ENCODE results near the gene KRT25.

The KRT25 gene

GRCh38 chr17:40782450-40782849 is 27.3 kb upstream of the KRT25 start, which contains the start of gene KRT27:
Gene KRT27, minus strand, starts transcription at chr17:40782550. Its CDS starts 57 bp downstream, at chr17:40782493.
- H3K27me3 ChIP-seq (ENCODE audit: control insufficient read depth, insufficient read depth, low read length), result peaks cover 59% of the 10 kb centered on the region
- no peaks in the 10 kb centered on the region for H3K9me3 ChIP-seq (replicated peaks; ENCODE audit: low read length)
- no peak within 1 kb of the TSS for H3K9ac ChIP-seq (ENCODE audit: low read depth, low read length)
- H3K4me2 ChIP-seq (ENCODE audit: low read length), result no peak within 1 kb of the TSS
- no peak within 1 kb of the TSS for H3K4me3 ChIP-seq (ENCODE audit: low read length)
- no peaks in the 10 kb centered on the region for H3K36me3 ChIP-seq (ENCODE audit: insufficient read depth, low read length)
- H3K4me1 ChIP-seq (ENCODE audit: control insufficient read depth, insufficient read depth, low read length), result no peaks in the 10 kb centered on the region

GRCh38 chr17:40779181-40779909 is 24.2 kb upstream of the KRT25 start:
- Histone ChIP-seq H3K4me2 (ENCODE audit: low read length) (peak overlapping the region; percentile 33), H3K9ac (ENCODE audit: low read depth, low read length) (no peak overlapping the region), H3K36me3 (ENCODE audit: insufficient read depth, low read length) (no peaks in the 10 kb centered on the region), H3K4me3 (ENCODE audit: low read length) (no peak overlapping the region), H3K9me3 (replicated peaks; ENCODE audit: low read length) (no peaks in the 10 kb centered on the region), H3K4me1 (ENCODE audit: control insufficient read depth, insufficient read depth, low read length) (no peaks in the 10 kb centered on the region), H3K27me3 (ENCODE audit: control insufficient read depth, insufficient read depth, low read length) (peaks cover 66% of the 10 kb centered on the region)

- Histone ChIP-seq H3K9ac (ENCODE audit: low read depth, low read length) (no peak overlapping the region), H3K9me3 (replicated peaks; ENCODE audit: low read length) (no peaks in the 10 kb centered on the region), H3K27me3 (ENCODE audit: control insufficient read depth, insufficient read depth, low read length) (peaks cover 74% of the 10 kb centered on the region), H3K4me1 (ENCODE audit: control insufficient read depth, insufficient read depth, low read length) (no peaks in the 10 kb centered on the region), H3K4me2 (ENCODE audit: low read length) (no peak overlapping the region), H3K4me3 (ENCODE audit: low read length) (no peak overlapping the region), H3K36me3 (ENCODE audit: insufficient read depth, low read length) (no peaks in the 10 kb centered on the region)
Observed at GRCh38 chr17:40778461-40778860, 23.3 kb upstream of the KRT25 start.

GRCh38 chr17:40777971-40778370 is 22.8 kb upstream of the KRT25 start:
- Histone ChIP-seq H3K9me3 (replicated peaks; ENCODE audit: low read length) (no peaks in the 10 kb centered on the region), H3K9ac (ENCODE audit: low read depth, low read length) (no peak overlapping the region), H3K27me3 (ENCODE audit: control insufficient read depth, insufficient read depth, low read length) (peaks cover 74% of the 10 kb centered on the region), H3K36me3 (ENCODE audit: insufficient read depth, low read length) (no peaks in the 10 kb centered on the region), H3K4me3 (ENCODE audit: low read length) (no peak overlapping the region), H3K4me2 (ENCODE audit: low read length) (no peak overlapping the region), H3K4me1 (ENCODE audit: control insufficient read depth, insufficient read depth, low read length) (no peaks in the 10 kb centered on the region)

GRCh38 chr17:40777459-40777858 is 22.3 kb upstream of the KRT25 start:
- Histone ChIP-seq H3K9me3 (replicated peaks; ENCODE audit: low read length) (no peaks in the 10 kb centered on the region), H3K36me3 (ENCODE audit: insufficient read depth, low read length) (no peaks in the 10 kb centered on the region), H3K4me1 (ENCODE audit: control insufficient read depth, insufficient read depth, low read length) (no peaks in the 10 kb centered on the region), H3K27me3 (ENCODE audit: control insufficient read depth, insufficient read depth, low read length) (peaks cover 74% of the 10 kb centered on the region), H3K9ac (ENCODE audit: low read depth, low read length) (no peak overlapping the region), H3K4me2 (ENCODE audit: low read length) (no peak overlapping the region), H3K4me3 (ENCODE audit: low read length) (no peak overlapping the region)

DNA sequence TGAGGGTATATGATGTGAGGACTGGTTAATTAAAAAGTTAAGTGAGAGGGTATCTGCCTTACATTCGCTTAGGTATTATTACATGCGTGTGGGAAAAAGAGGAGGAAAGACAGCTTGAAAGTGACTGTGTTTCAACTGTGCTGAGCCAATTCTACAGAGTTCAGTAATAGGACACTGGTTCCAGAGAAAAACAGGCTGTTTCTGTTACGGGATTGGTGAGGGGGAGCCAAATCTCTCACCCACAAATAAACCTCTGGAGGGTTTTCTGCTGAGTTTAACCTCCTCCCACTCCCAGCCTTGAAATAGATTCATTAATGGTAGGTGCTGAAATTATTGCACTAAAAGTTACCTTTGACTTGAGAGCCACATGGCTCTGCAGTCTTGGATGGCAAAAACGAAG is 20.8 kb upstream of the KRT25 start:
- Histone ChIP-seq H3K9me3 (replicated peaks; ENCODE audit: low read length) (no peaks in the 10 kb centered on the region), H3K4me2 (ENCODE audit: low read length) (no peak overlapping the region), H3K4me1 (ENCODE audit: control insufficient read depth, insufficient read depth, low read length) (no peaks in the 10 kb centered on the region), H3K27me3 (ENCODE audit: control insufficient read depth, insufficient read depth, low read length) (peaks cover 77% of the 10 kb centered on the region), H3K36me3 (ENCODE audit: insufficient read depth, low read length) (no peaks in the 10 kb centered on the region), H3K4me3 (ENCODE audit: low read length) (no peak overlapping the region), H3K9ac (ENCODE audit: low read depth, low read length) (no peak overlapping the region)

DNA sequence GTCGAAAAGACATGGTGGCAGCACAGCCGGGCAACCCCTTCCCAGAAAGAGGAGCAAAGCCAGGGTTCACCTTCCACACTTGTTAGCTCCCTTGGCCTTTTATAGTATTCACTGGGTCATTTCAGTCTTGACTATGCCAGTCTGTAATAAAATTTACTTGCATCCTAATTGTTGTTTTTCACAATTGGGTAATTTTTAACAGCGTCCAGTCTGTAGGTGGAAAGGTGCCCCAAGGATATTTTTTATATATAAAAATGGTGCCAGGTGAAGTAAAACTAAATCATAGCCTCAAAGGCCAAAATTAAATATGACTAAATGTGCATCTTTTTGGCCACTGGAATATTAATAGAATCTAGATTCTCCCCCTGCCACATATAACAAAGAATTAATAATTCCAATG is 17.0 kb upstream of the KRT25 start, which contains the start of gene KRT26:
KRT26 (minus strand) TSS at position 101 of the 400 bp plus-strand sequence; CDS start at position 13, 88 bp downstream.
- H3K27me3 ChIP-seq (ENCODE audit: control insufficient read depth, insufficient read depth, low read length), result peaks cover 66% of the 10 kb centered on the region
- no peak within 1 kb of the TSS for H3K4me2 ChIP-seq (ENCODE audit: low read length)
- no peaks in the 10 kb centered on the region for H3K9me3 ChIP-seq (replicated peaks; ENCODE audit: low read length)
- H3K4me1 ChIP-seq (ENCODE audit: control insufficient read depth, insufficient read depth, low read length), result no peaks in the 10 kb centered on the region
- no peak within 1 kb of the TSS for H3K4me3 ChIP-seq (ENCODE audit: low read length)
- H3K36me3 ChIP-seq (ENCODE audit: insufficient read depth, low read length), result no peaks in the 10 kb centered on the region
- H3K9ac ChIP-seq (ENCODE audit: low read depth, low read length), result no peak within 1 kb of the TSS

DNA sequence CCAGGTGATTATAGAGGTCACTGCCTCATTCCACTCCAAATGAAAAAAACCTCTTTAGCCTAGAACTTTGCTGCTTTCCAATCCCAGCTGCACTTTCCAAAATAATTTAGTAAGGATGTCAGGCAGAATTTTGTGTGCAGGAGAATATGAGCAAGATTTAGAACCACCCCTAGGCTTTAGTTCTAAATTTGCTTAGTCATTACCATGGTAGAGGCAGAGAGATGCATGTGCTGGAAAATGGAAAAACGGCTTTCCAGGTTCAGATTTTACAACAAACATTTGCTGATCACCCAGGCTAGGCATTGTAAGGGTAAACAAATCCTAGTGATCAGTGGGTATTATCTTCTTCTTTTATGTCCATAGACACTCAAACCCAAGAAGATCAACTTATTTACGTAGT is 10.5 kb upstream of the KRT25 start:
- H3K27me3 ChIP-seq (ENCODE audit: control insufficient read depth, insufficient read depth, low read length), result peaks cover 30% of the 10 kb centered on the region

GRCh38 chr17:40763752-40764151 is 8.6 kb upstream of the KRT25 start:
- H3K4me2 ChIP-seq (ENCODE audit: low read length), result no peak overlapping the region
- H3K9ac ChIP-seq (ENCODE audit: low read depth, low read length), result no peak overlapping the region
- no peaks in the 10 kb centered on the region for H3K4me1 ChIP-seq (ENCODE audit: control insufficient read depth, insufficient read depth, low read length)
- H3K36me3 ChIP-seq (ENCODE audit: insufficient read depth, low read length), result no peaks in the 10 kb centered on the region
- H3K27me3 ChIP-seq (ENCODE audit: control insufficient read depth, insufficient read depth, low read length), result peaks cover 21% of the 10 kb centered on the region
- peaks cover 5% of the 10 kb centered on the region for H3K9me3 ChIP-seq (replicated peaks; ENCODE audit: low read length)
- H3K4me3 ChIP-seq (ENCODE audit: low read length), result no peak overlapping the region

More for the DNA sequence above, 10.5 kb upstream of the KRT25 start:
- no peaks in the 10 kb centered on the region for H3K9me3 ChIP-seq (replicated peaks; ENCODE audit: low read length)
- H3K4me1 ChIP-seq (ENCODE audit: control insufficient read depth, insufficient read depth, low read length), result no peaks in the 10 kb centered on the region
- H3K9ac ChIP-seq (ENCODE audit: low read depth, low read length), result no peak overlapping the region
- no peaks in the 10 kb centered on the region for H3K36me3 ChIP-seq (ENCODE audit: insufficient read depth, low read length)
- no peak overlapping the region for H3K4me2 ChIP-seq (ENCODE audit: low read length)
- H3K4me3 ChIP-seq (ENCODE audit: low read length), result no peak overlapping the region

GRCh38 chr17:40760105-40761016 is 5.2 kb upstream of the KRT25 start:
- no peak overlapping the region for H3K4me2 ChIP-seq (ENCODE audit: low read length)
- H3K36me3 ChIP-seq (ENCODE audit: insufficient read depth, low read length), result no peaks in the 10 kb centered on the region
- peaks cover 9% of the 10 kb centered on the region for H3K27me3 ChIP-seq (ENCODE audit: control insufficient read depth, insufficient read depth, low read length)
- no peak overlapping the region for H3K4me3 ChIP-seq (ENCODE audit: low read length)
- peaks cover 5% of the 10 kb centered on the region for H3K9me3 ChIP-seq (replicated peaks; ENCODE audit: low read length)
- no peaks in the 10 kb centered on the region for H3K4me1 ChIP-seq (ENCODE audit: control insufficient read depth, insufficient read depth, low read length)
- H3K9ac ChIP-seq (ENCODE audit: low read depth, low read length), result no peak overlapping the region

DNA sequence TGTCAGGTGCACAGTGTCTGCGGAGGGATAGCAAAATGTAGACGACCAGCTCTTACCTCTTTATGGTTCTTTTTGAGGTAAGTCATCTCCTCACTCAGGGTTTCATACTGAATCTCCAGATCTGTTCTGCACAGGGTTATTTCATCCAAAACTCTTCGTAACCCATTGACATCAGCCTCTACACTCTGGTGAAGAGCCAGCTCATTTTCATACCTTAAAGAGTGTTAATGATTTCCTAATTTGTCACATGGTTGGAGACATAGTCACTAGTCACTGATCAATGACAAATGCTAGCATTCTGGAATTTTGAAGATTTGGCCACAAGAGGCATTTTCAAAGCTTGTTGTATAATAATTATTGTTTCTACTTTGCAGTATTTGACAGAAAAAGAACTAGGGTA is 1.3 kb downstream of the KRT25 start:
- Histone ChIP-seq H3K4me1 (ENCODE audit: control insufficient read depth, insufficient read depth, low read length) (no peaks in the 10 kb centered on the region), H3K9me3 (replicated peaks; ENCODE audit: low read length) (no peaks in the 10 kb centered on the region), H3K36me3 (ENCODE audit: insufficient read depth, low read length) (no peaks in the 10 kb centered on the region), H3K9ac (ENCODE audit: low read depth, low read length) (no peak overlapping the region), H3K27me3 (ENCODE audit: control insufficient read depth, insufficient read depth, low read length) (peaks cover 37% of the 10 kb centered on the region), H3K4me2 (ENCODE audit: low read length) (no peak overlapping the region), H3K4me3 (ENCODE audit: low read length) (no peak overlapping the region)

Data from skeletal muscle satellite cell (primary cell).